Right lobe of liver (tissue), 4 donors: ENCODE data around the gene HECTD4.

Source experiments
- CTCF ChIP-seq, 4 donors: fragments of 200-600 bp in 3 of 4; fragments of 450-650 bp in 1 of 4; IDR thresholded peaks; one replicate each; pipeline versions ENCODE4 v1.5.1 to v1.8.0; 2016 to 2022; ENCODE audit warnings: antibody characterized with exemption in 4 of 4, mild to moderate bottlenecking in 2 of 4
- POLR2A ChIP-seq: fragments of 450-650 bp; IDR thresholded peaks from one replicate; pipeline ENCODE4 v1.6.1; 2017; ENCODE audit warnings: antibody characterized with exemption, mild to moderate bottlenecking
- donor health status: DM: no; HTN: no; CAD: no.
- donor health status: DM: no; HTN: no; CAD: no.
- donor health status: DM: no; HTN: yes; CAD: no.

GRCh38 chr12:112330706-112331105, 51.5 kb downstream of the HECTD4 start:
- TF ChIP-seq CTCF (IDR thresholded peaks at IDR 0.05) (no peak), POLR2A (no peak)
